Measurements from ENCODE around the gene SAMD3. TPM values are rescaled to one million over a fixed set of nuclear protein-coding genes. Genes with fewer than 3 reads are reported as not detected.

SAMD3 gene
- total RNA-seq, 2 experiments from 2014 or later = not detected

- Histone ChIP-seq H3K79me2 (ENCODE audit: insufficient read depth, low read depth, low read length) (no peaks in the 10 kb centered on the region), H4K20me1 (ENCODE audit: insufficient read depth, low read length) (no peaks in the 10 kb centered on the region), H3K4me1 (ENCODE audit: insufficient read depth, low read length, poor library complexity, severe bottlenecking) (no peaks in the 10 kb centered on the region), H3K4me2 (ENCODE audit: low read length) (no peak overlapping the region), H3K4me3 (ENCODE audit: low read depth, low read length, poor library complexity, severe bottlenecking) (no peak overlapping the region), H3K9me2 (ENCODE audit: insufficient read depth, low read length) (no peaks in the 10 kb centered on the region), H3K27ac (ENCODE audit: low read depth, low read length, poor library complexity, severe bottlenecking) (no peak overlapping the region), H3K9me3 (ENCODE audit: low read length) (no peaks in the 10 kb centered on the region), H3K36me3 (ENCODE audit: insufficient read depth, low read length) (no peaks in the 10 kb centered on the region), H2AFZ (ENCODE audit: low read length) (no peak overlapping the region)
- TF ChIP-seq EZH2phosphoT487 (IDR thresholded peaks at IDR 0.05; ENCODE audit: borderline replicate concordance, low read depth, low read length) (no peak), CTCF (conservative IDR thresholded peaks at IDR 0.05; ENCODE audit: low read length) (no peak)
- ChIA-PET CTCF (ENCODE audit: unreplicated experiment) (no interaction called here), POLR2A (interaction anchor here (0.6 to 0.9 kb wide), 5 partner anchors 9 to 1454 kb away, joined by 3 to 6 read pairs (median 3); no protein-coding TSS in a partner anchor)
- DNase-seq (ENCODE audit: low spot score) = no peak
- intact Hi-C loops (cut with micrococcal nuclease; ENCODE audit: unreplicated experiment) = no loop called here
- no TSS peak for BruUV-seq (replicated peaks)
Observed at GRCh38 chr6:130107710-130108109, 115.0 kb downstream of the SAMD3 start.

- Histone ChIP-seq H3K79me2 (ENCODE audit: insufficient read depth, low read depth, low read length) (no peaks in the 10 kb centered on the region), H3K36me3 (ENCODE audit: insufficient read depth, low read length) (no peaks in the 10 kb centered on the region), H3K9me3 (ENCODE audit: low read length) (no peaks in the 10 kb centered on the region), H3K4me1 (ENCODE audit: insufficient read depth, low read length, poor library complexity, severe bottlenecking) (no peaks in the 10 kb centered on the region), H2AFZ (ENCODE audit: low read length) (no peak overlapping the region), H3K4me2 (ENCODE audit: low read length) (no peak overlapping the region), H3K9me2 (ENCODE audit: insufficient read depth, low read length) (no peaks in the 10 kb centered on the region), H3K4me3 (ENCODE audit: low read depth, low read length, poor library complexity, severe bottlenecking) (no peak overlapping the region), H4K20me1 (ENCODE audit: insufficient read depth, low read length) (no peaks in the 10 kb centered on the region), H3K27ac (ENCODE audit: low read depth, low read length, poor library complexity, severe bottlenecking) (no peak overlapping the region)
- ChIA-PET POLR2A (interaction anchor here (0.9 kb wide), 1 partner anchor 12 kb away, joined by 3 read pairs; no protein-coding TSS in a partner anchor), CTCF (ENCODE audit: unreplicated experiment) (no interaction called here)
- intact Hi-C loops (cut with micrococcal nuclease; ENCODE audit: unreplicated experiment) = no loop called here
- TF ChIP-seq CTCF (conservative IDR thresholded peaks at IDR 0.05; ENCODE audit: low read length) (no peak), EZH2phosphoT487 (IDR thresholded peaks at IDR 0.05; ENCODE audit: borderline replicate concordance, low read depth, low read length) (no peak)
- BruUV-seq (replicated peaks) = no TSS peak
- DNase-seq (ENCODE audit: low spot score) = no peak
Observed at GRCh38 chr6:130105996-130106704, 116.6 kb downstream of the SAMD3 start.

- intact Hi-C loops (cut with micrococcal nuclease; ENCODE audit: unreplicated experiment) = no loop called here
- CTCF ChIA-PET (ENCODE audit: unreplicated experiment) = no interaction called here
- TF ChIP-seq EZH2phosphoT487 (IDR thresholded peaks at IDR 0.05; ENCODE audit: borderline replicate concordance, low read depth, low read length) = no peak
- TF ChIP-seq CTCF (conservative IDR thresholded peaks at IDR 0.05; ENCODE audit: low read length) = no peak
Observed at GRCh38 chr6:130099119-130099518, 123.6 kb downstream of the SAMD3 start.

More at GRCh38 chr6:130099119-130099518, 123.6 kb downstream of the SAMD3 start:
- no peaks in the 10 kb centered on the region for H3K4me1 ChIP-seq (ENCODE audit: insufficient read depth, low read length, poor library complexity, severe bottlenecking)
- no peaks in the 10 kb centered on the region for H3K36me3 ChIP-seq (ENCODE audit: insufficient read depth, low read length)
- no peak overlapping the region for H3K27ac ChIP-seq (ENCODE audit: low read depth, low read length, poor library complexity, severe bottlenecking)
- H3K9me3 ChIP-seq (ENCODE audit: low read length) = no peaks in the 10 kb centered on the region
- DNase-seq (ENCODE audit: low spot score) = no peak
- no TSS peak for BruUV-seq (replicated peaks)
- H3K4me2 ChIP-seq (ENCODE audit: low read length) = no peak overlapping the region
- no peak overlapping the region for H3K4me3 ChIP-seq (ENCODE audit: low read depth, low read length, poor library complexity, severe bottlenecking)
- no peaks in the 10 kb centered on the region for H4K20me1 ChIP-seq (ENCODE audit: insufficient read depth, low read length)
- H2AFZ ChIP-seq (ENCODE audit: low read length) = no peak overlapping the region
- no peaks in the 10 kb centered on the region for H3K79me2 ChIP-seq (ENCODE audit: insufficient read depth, low read depth, low read length)
- no peaks in the 10 kb centered on the region for H3K9me2 ChIP-seq (ENCODE audit: insufficient read depth, low read length)
- POLR2A ChIA-PET = interaction anchor here (0.7 kb wide), 1 partner anchor 39 kb away, joined by 4 read pairs; no protein-coding TSS in a partner anchor

All from OCI-LY7 (cell line).